Mucosa of gallbladder (tissue), 1 donor: Measurements from ENCODE around the gene ACADL. TPM values are rescaled to one million over a fixed set of nuclear protein-coding genes. Genes with fewer than 3 reads are reported as not detected.
A peak's percentile ranks its signal among the peaks of the same experiment; 100 is the strongest.
"Not testable (repeated sequence)": the region's sequence is repeated elsewhere in the genome, so short reads cannot be mapped to it uniquely, and the experiment has no call there.

ENCODE experiments used
- DNase-seq: peaks from one replicate; pipeline ENCODE4 v3.0.0-alpha.2; 2020; ENCODE audit warnings: low spot score
- total RNA-seq: library from RNA; stranded (reverse); gene quantifications from one replicate; pipeline ENCODE4 v1.2.1, GENCODE V29; 2021
- donor health status: DM: no; HTN: no; CAD: no.

Gene ACADL
- total RNA-seq, 1 donor from 2014 or later = 3.8 TPM

DNA sequence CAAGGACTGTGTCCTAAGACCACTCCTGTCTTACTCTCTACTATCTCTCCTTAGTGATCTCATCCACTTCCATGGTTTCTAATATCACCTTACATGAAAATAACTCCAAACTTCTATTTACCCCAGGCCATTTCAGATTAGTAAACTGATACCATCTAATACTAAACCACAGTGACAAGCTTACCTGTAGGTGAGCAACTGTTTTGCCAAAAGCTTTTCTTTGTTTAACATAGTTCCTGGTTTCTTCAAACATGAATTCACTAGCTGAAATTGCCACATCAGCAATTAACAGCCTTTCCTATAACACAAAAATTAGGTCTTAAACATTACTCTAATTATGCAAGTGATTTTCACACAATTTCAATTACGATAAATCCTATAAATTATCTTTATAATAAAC is 22.1 kb downstream of the ACADL start:
- DNase-seq = no peak

DNA sequence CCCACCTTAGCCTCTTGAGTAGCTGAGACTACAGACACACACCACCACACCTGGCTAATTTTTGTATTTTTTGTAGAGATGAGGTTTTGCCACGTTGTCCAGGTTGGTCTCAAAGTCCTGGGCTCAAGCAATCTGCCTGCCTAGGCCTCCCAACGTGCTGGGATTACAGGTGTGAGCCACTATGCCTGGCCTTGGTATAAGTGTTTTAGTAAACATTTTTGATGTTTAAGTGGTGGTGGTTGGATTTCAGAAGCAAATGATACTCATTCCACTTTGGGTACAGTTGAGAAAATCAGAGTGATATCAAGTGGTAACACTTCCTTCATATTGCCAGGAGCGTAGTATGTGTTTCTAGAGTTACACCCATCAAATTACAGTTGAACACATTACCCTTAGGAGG is 25.4 kb downstream of the ACADL start:
- DNase-seq = no peak

DNA sequence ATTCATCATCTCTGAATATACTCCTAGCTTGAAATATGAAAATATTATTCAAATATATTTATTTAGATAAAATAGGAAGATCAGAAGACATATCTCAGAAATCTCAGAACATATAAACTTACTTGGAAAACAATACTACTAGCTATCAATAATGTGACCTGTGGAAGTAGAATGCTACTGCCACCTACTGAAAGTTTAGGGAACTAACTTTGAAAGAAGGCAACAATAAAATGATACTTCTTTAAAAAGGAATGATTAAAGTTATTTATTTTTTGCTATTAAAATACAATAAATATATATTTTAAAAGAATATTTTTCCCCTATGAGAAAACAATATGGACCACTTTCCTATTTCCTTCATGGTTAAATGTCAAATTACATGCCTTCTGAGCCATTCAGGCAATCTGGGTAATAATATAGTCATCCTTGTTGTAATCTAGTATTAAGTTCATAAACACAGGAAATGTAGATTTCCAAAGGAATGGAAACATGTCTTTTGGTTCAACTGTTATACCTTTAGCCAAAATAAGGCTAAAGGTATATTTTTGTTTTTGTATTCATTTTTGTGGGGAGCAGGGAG is 26.0 kb downstream of the ACADL start:
- no peak for DNase-seq

GRCh38 chr2:210198326-210198725 is 26.9 kb downstream of the ACADL start:
- no peak for DNase-seq

DNA sequence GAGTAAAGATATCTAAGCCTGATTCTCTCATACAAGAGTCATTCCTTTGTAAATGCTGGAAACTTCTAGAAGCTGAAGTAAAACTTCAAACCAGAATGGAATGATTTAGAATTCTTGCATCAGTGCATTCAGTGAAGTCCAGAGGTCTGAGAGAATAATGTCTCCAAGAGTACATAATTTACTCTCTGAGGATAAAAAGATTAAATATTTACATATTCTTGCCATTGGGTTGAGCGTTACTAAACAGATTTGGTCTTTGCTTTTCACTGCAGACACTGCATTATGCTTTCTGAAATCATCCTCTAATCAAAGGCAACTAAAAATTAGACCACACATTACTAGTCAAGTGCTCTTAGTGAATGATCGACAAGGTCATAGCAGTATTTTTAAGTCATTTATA is 27.5 kb downstream of the ACADL start:
- DNase-seq = no peak

GRCh38 chr2:210195101-210195852 is 30.0 kb downstream of the ACADL start:
- DNase-seq = no peak

DNA sequence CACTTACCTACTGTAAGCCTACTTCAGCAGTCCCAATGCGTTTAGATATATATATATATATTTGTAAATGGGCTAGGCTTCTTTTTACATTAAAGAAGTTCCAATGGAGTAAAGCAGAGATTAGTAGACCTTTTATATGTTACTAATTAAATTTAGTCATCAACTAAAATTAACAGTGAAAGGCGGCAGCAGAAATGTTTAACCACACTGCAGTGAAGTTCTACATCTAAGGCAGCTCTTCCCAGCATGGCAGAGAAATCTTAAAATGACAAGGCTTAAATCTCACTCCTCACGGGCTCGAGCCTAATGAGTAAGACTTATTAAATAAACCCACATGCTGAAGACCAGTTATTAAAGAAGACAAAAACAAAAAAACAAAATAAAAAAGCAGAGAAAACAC is 34.9 kb downstream of the ACADL start:
- DNase-seq = peak; percentile 28

- DNase-seq = no peak
Observed at GRCh38 chr2:210189452-210190138, 35.7 kb downstream of the ACADL start.

GRCh38 chr2:210188755-210189154 is 36.5 kb downstream of the ACADL start:
- no peak for DNase-seq

DNA sequence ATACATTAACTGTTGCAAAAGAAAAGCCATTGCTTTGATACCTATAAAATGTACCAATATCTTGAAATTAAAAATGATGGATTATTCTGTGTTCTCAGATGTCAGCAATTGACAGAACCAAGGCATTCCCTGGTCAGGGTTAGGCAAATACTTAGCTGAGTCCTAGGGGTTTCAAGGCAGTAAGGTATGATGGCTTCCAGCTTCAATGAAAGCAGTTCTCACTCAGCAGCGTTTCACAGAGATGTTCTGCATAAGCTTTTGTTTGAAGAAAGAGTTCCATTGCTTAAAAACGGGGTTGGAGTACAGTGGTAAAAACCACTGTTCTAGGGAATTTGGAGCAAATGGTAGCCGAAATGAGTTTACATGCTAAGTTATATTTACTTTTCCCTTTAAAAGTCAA is 37.1 kb downstream of the ACADL start:
- DNase-seq = no peak

DNA sequence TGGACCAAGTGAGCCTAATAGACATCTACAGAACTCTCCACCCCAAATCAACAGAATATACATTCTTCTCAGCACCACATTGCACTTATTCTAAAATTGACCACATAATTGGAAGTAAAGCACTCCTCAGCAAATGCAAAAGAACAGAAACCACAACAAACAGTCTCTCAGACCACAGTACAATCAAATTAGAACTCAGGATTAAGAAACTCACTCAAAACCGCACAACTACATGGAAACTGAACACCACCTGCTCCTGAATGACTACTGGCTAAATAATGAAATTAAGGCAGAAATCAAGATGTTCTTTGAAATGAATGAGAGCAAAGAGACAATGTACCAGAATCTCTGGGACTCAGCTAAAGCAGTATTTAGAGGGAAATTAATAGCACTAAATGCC is 41.3 kb downstream of the ACADL start:
- not testable (repeated sequence) for DNase-seq

- DNase-seq = not testable (repeated sequence)
Observed at GRCh38 chr2:210181606-210182088, 43.6 kb downstream of the ACADL start.

DNA sequence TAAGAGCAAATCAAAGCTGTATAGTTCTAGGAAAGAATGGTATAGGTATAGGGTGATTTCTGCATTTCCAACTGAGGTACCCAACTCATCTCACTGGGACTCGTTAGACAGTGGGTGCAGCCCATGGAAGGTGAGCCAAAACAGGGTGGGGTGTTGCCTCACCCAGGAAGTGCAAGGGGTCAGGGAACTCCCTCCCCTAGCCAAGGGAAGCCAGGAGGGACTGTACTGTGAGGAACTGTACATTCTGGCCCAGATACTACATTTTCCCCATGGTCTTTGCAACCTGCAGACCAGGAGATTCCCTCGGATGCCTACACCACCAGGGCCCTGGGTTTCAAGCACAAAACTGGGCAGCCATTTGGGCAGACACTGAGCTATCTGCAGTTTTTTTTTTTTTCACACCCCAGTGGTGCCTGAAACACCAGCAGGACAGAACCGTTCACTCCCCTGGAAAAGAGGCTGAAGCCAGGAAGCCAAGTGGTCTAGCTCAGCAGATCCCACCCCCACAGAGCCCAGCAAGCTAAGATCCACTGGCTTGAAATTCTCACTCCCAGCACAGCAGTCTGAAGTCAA is 44.1 kb downstream of the ACADL start:
- not testable (repeated sequence) for DNase-seq

- DNase-seq = no peak
Observed at GRCh38 chr2:210180477-210180876, 44.8 kb downstream of the ACADL start.

DNA sequence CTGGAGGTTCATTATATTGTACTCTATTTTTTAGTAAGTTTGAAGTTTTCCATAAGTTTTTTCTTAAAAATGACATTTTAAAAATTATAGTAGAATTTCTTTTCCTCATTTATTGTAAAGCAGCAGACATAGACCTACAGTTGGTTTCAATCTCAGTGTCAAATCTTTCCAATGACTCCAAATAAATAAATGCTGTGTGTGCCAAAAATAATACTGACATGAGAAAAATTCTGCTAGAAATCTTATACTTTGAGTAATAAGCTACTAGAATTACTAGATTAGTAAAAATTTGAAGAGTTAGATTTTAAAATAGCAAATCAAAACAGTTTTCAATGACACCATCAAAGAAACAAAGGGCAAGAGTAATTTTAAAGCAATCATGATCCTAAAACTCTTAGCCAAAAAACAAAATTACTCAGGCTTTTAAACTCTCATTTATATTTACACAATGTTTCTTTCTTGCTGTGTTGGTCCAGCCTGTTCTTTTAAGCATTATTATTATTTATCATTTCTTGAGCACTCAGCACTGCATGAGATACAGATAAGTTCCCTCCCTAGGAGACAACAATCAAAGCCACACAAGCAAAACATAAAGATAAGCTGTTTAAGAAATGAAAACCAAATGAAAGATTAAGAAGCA is 45.8 kb downstream of the ACADL start:
- no peak for DNase-seq

- DNase-seq = no peak
Observed at GRCh38 chr2:210177769-210178168, 47.5 kb downstream of the ACADL start.

DNA sequence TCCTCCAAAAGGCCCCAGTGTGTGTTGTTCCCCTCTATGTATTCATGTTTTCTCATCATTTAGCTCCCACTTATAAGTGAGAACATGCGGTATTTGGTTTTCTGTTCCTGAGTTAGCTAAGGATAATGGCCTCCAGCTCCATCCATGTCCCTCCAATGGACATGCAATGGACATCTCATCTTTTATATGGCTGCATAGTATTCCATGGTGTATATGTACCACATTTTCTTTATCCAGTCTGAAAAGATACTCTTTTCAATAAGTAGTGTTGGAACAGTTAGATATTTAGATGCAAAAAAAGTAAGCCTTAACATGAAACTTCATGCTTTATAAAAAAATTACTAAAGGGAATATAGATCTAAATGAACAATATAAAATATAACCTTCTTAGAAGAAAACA is 48.1 kb downstream of the ACADL start:
- DNase-seq = not testable (repeated sequence)

DNA sequence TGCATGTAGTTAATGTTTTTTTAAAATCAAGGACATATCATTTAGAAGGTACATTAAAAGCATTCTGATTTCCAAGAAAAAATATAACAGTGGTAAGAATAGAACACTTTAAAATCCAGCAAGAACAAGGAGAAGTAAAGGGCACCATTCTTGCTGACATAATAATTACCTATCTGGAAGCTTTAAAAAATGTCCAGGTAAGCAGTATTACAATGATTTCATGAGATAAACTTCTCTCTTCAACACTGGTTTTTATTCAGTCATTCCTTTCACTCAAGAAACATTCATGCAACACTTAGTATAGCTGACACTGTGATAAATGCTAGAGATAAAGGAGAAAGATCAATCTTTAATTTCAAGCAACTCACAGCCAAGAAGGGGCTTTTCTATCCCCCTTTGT is 51.2 kb downstream of the ACADL start:
- no peak for DNase-seq

DNA sequence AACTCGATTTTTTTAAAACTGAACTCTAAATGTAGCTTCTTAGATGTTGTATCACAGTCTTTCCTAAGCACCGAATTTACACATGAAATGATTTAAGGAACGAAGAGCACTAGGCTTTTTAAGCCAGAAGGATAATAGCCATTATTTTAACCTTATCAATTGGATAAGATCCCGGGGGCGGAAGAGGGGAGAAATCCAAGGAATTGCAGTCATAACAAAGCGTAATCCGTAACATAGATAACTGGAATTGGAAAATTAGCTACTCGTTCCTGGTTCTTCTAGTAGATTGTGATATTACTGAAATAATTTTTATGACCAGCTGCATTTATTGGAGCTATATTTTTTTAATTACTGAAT is 53.0 kb downstream of the ACADL start:
- no peak for DNase-seq

DNA sequence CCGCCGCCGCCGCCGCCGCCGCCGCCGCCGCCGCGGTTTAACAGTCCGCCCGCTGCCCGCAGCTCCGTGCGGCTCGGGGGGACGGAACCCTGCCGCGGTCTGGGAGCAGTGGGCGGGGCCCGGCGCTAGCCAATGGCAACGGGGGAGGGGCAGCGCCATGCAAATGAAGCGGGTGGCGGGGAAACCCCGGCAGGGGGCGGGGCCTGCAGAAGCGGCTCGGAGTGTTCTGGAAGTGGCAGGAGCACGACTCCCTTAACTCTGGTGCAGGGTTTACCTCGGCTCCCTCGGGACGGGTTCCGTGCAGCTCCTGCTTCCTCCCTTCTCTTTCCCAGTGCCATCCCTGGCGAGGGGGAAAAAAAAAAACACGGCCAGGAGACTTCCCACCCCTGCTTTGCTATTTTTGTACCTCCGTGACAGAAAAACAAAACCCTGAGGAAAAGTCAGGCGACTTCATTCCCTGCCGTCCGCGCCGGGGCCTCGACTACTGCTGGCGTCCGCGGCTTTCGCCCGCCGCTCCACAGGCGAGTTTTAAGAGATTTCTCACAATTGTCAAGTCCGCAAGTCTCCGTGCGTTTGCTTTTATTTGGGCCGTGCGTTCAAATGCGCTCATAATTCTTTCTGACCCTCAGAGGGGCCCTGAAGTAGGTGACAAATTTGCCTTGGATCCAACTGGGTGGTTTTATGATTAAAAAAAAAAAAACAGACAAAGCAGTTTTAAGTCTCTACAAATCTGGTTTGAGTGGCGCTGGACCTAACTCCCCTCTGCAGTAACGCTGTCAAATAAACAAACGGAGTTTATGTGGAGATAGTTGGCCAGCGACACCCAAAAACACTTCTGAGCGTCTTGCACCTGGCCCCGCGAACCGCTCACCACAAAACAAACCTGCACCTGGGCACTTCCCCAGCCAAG is 53.7 kb downstream of the ACADL start, which contains the start of gene KANSL1L:
Gene KANSL1L, minus strand, starts transcription at position 101 of the 910 bp plus-strand sequence. CDS start 16,827 bp downstream, outside the sequence.
- peak; percentile 99 for DNase-seq
